HEK293 (cell line): ENCODE data around the gene CLPSL2.
A peak's percentile ranks its signal among the peaks of the same experiment; 100 is the strongest.

ENCODE experiments used
- ZNF747 ChIP-seq: fragments of 450-650 bp; formaldehyde crosslinking; IDR thresholded peaks from 2 replicates; pipeline ENCODE4 v1.5.1; 2016; ENCODE audit warnings: missing biosample characterization, missing genetic modification characterization
- TF ChIP-seq, protein P1 (sequence below): fragments of 450-650 bp; formaldehyde crosslinking; IDR thresholded peaks from 2 replicates; pipeline ENCODE4 v1.5.1; 2016; ENCODE audit warnings: missing biosample characterization, missing genetic modification characterization

GRCh38 chr6:35728683-35729678 lies 47.4 kb upstream of the CLPSL2 start:
- TF ChIP-seq, protein P1, sequence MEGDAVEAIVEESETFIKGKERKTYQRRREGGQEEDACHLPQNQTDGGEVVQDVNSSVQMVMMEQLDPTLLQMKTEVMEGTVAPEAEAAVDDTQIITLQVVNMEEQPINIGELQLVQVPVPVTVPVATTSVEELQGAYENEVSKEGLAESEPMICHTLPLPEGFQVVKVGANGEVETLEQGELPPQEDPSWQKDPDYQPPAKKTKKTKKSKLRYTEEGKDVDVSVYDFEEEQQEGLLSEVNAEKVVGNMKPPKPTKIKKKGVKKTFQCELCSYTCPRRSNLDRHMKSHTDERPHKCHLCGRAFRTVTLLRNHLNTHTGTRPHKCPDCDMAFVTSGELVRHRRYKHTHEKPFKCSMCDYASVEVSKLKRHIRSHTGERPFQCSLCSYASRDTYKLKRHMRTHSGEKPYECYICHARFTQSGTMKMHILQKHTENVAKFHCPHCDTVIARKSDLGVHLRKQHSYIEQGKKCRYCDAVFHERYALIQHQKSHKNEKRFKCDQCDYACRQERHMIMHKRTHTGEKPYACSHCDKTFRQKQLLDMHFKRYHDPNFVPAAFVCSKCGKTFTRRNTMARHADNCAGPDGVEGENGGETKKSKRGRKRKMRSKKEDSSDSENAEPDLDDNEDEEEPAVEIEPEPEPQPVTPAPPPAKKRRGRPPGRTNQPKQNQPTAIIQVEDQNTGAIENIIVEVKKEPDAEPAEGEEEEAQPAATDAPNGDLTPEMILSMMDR (tag by site-specific recombination), result 0 out of 2 replicates have a peak, but pooled peaks have one; percentile 23
- no peak for TF ChIP-seq ZNF747 (tag by site-specific recombination)
